ENCODE measurements around the gene ACTN2. TPM values are rescaled to one million over a fixed set of nuclear protein-coding genes. Genes with fewer than 3 reads are reported as not detected.

Gene ACTN2
- total RNA-seq, 1 donor from 2014 or later: 2.7 TPM

GRCh38 chr1:236761397-236762132 lies 75.3 kb downstream of the ACTN2 start:
- TF ChIP-seq CTCF (IDR thresholded peaks at IDR 0.05; ENCODE audit: partially characterized antibody, unreplicated experiment): no peak
- H3K27me3 Mint-ChIP-seq (ENCODE audit: unreplicated experiment): no peaks in the 10 kb centered on the region
- H3K27ac Mint-ChIP-seq (ENCODE audit: unreplicated experiment): no peak overlapping the region
- H3K36me3 Mint-ChIP-seq (ENCODE audit: unreplicated experiment): no peaks in the 10 kb centered on the region
- no peaks in the 10 kb centered on the region for H3K9me3 Mint-ChIP-seq (ENCODE audit: unreplicated experiment)
- no peak for DNase-seq
- H3K4me3 Mint-ChIP-seq (ENCODE audit: unreplicated experiment): no peak overlapping the region
- no peaks in the 10 kb centered on the region for H3K4me1 Mint-ChIP-seq (ENCODE audit: low read depth, unreplicated experiment)

- H3K27me3 Mint-ChIP-seq (ENCODE audit: unreplicated experiment): no peaks in the 10 kb centered on the region
- DNase-seq: no peak
- TF ChIP-seq CTCF (IDR thresholded peaks at IDR 0.05; ENCODE audit: partially characterized antibody, unreplicated experiment): no peak
These were observed 76.1 kb downstream of the ACTN2 start for GRCh38 chr1:236762410-236762809.

GRCh38 chr1:236765831-236766230 lies 79.5 kb downstream of the ACTN2 start:
- DNase-seq: no peak
- Mint-ChIP-seq H3K27me3 (ENCODE audit: unreplicated experiment) (no peaks in the 10 kb centered on the region), H3K9me3 (ENCODE audit: unreplicated experiment) (no peaks in the 10 kb centered on the region), H3K4me3 (ENCODE audit: unreplicated experiment) (no peak overlapping the region), H3K4me1 (ENCODE audit: low read depth, unreplicated experiment) (no peaks in the 10 kb centered on the region), H3K36me3 (ENCODE audit: unreplicated experiment) (no peaks in the 10 kb centered on the region), H3K27ac (ENCODE audit: unreplicated experiment) (no peak overlapping the region)
- no peak for TF ChIP-seq CTCF (IDR thresholded peaks at IDR 0.05; ENCODE audit: partially characterized antibody, unreplicated experiment)

More at GRCh38 chr1:236762410-236762809, 76.1 kb downstream of the ACTN2 start:
- H3K4me1 Mint-ChIP-seq (ENCODE audit: low read depth, unreplicated experiment): no peaks in the 10 kb centered on the region
- no peaks in the 10 kb centered on the region for H3K36me3 Mint-ChIP-seq (ENCODE audit: unreplicated experiment)
- no peak overlapping the region for H3K4me3 Mint-ChIP-seq (ENCODE audit: unreplicated experiment)
- H3K9me3 Mint-ChIP-seq (ENCODE audit: unreplicated experiment): no peaks in the 10 kb centered on the region
- H3K27ac Mint-ChIP-seq (ENCODE audit: unreplicated experiment): no peak overlapping the region

GRCh38 chr1:236766506-236766905 lies 80.2 kb downstream of the ACTN2 start:
- Mint-ChIP-seq H3K9me3 (ENCODE audit: unreplicated experiment) (no peaks in the 10 kb centered on the region), H3K4me1 (ENCODE audit: low read depth, unreplicated experiment) (no peaks in the 10 kb centered on the region), H3K36me3 (ENCODE audit: unreplicated experiment) (no peaks in the 10 kb centered on the region), H3K27ac (ENCODE audit: unreplicated experiment) (no peak overlapping the region), H3K27me3 (ENCODE audit: unreplicated experiment) (no peaks in the 10 kb centered on the region), H3K4me3 (ENCODE audit: unreplicated experiment) (no peak overlapping the region)
- TF ChIP-seq CTCF (IDR thresholded peaks at IDR 0.05; ENCODE audit: partially characterized antibody, unreplicated experiment): no peak
- no peak for DNase-seq

- H3K4me3 Mint-ChIP-seq (ENCODE audit: unreplicated experiment): no peak overlapping the region
- no peaks in the 10 kb centered on the region for H3K27me3 Mint-ChIP-seq (ENCODE audit: unreplicated experiment)
- H3K27ac Mint-ChIP-seq (ENCODE audit: unreplicated experiment): no peak overlapping the region
- no peak for DNase-seq
- H3K4me1 Mint-ChIP-seq (ENCODE audit: low read depth, unreplicated experiment): no peaks in the 10 kb centered on the region
- TF ChIP-seq CTCF (IDR thresholded peaks at IDR 0.05; ENCODE audit: partially characterized antibody, unreplicated experiment): no peak
- H3K9me3 Mint-ChIP-seq (ENCODE audit: unreplicated experiment): no peaks in the 10 kb centered on the region
- H3K36me3 Mint-ChIP-seq (ENCODE audit: unreplicated experiment): no peaks in the 10 kb centered on the region
These were observed 81.0 kb downstream of the ACTN2 start for GRCh38 chr1:236767276-236767675.

Data from glutamatergic neuron (in vitro differentiated cells).